Measurements from ENCODE around the gene GALNT16. TPM values are rescaled to one million over a fixed set of nuclear protein-coding genes. Genes with fewer than 3 reads are reported as not detected.

GALNT16 gene
- total and polyA plus RNA-seq, 2 of the 8 experiments (the other 6 are each of a cell fraction or from before 2014, with no cell fraction given): 5.4 to 6.3 TPM

- no peak for TF ChIP-seq SP2 (IDR thresholded peaks at IDR 0.05; ENCODE audit: low read length)
Observed at GRCh38 chr14:69316449-69317101, 56.6 kb downstream of the GALNT16 start (continued).

Data from H1 (cell line).